Parathyroid adenoma (tissue), 2 donors: Measurements from ENCODE around the gene ZNF428.

Experiments
- H2AFZ ChIP-seq: fragments of 300-600 bp; sonication (generic); one replicate; pipeline ENCODE4 v1.7.0; 2017; ENCODE audit warnings: antibody characterized with exemption, mild to moderate bottlenecking
- H3K27ac ChIP-seq: fragments of 300-600 bp; sonication (generic); one replicate; pipeline ENCODE4 v1.7.0; 2017
- H3K27me3 ChIP-seq: fragments of 300-600 bp; sonication (generic); one replicate; pipeline ENCODE4 v1.7.0; 2017; ENCODE audit warnings: low read length; ENCODE audit not compliant: control insufficient read depth, insufficient read depth
- H3K36me3 ChIP-seq: fragments of 300-600 bp; sonication (generic); one replicate; pipeline ENCODE4 v1.7.0; 2017; ENCODE audit warnings: low read length; ENCODE audit not compliant: control insufficient read depth, insufficient read depth
- H3K4me1 ChIP-seq: fragments of 300-600 bp; sonication (generic); one replicate; pipeline ENCODE4 v1.7.0; 2017; ENCODE audit warnings: control low read depth
- H3K4me2 ChIP-seq: fragments of 300-600 bp; sonication (generic); one replicate; pipeline ENCODE4 v1.7.0; 2017; ENCODE audit warnings: low read length
- H3K4me3 ChIP-seq: fragments of 300-600 bp; sonication (generic); one replicate; pipeline ENCODE4 v1.7.0; 2017; ENCODE audit warnings: low read depth, low read length
- H3K79me2 ChIP-seq: fragments of 300-600 bp; sonication (generic); one replicate; pipeline ENCODE4 v1.7.0; 2017; ENCODE audit warnings: control low read depth
- H3K9ac ChIP-seq: fragments of 300-600 bp; sonication (generic); one replicate; pipeline ENCODE4 v1.7.0; 2017; ENCODE audit warnings: mild to moderate bottlenecking
- H3K9me3 ChIP-seq: fragments of 300-600 bp; sonication (generic); one replicate; pipeline ENCODE4 v1.7.0; 2017; ENCODE audit warnings: low read length; ENCODE audit not compliant: control insufficient read depth
- TF ChIP-seq, protein P1 (sequence below): fragments of 300-600 bp; sonication (generic); IDR thresholded peaks from one replicate; pipeline ENCODE4 v1.7.0; 2017; ENCODE audit warnings: antibody characterized with exemption, mild to moderate bottlenecking
- donor health status: primary hyperparathyroidism.

ZNF428 gene

DNA sequence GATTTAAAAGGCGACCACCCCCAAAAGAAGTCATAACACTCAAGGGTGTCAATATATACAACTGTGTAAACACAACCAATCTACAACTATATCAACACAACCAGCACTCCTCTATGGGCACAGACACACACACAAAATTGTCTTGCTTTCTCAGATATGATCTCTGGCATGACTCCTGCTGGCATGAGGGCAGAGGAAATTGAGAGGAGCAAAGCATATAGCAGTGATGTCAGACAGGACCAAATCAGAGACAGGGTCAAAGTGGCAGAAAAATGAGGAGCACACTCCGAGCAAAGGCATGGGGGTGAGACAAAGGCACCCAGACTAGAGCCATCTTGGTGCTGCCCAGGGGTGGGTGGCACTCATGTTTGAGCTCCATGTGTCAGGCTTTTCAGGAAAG, 33.1 kb downstream of the ZNF428 start:
- Histone ChIP-seq H3K27me3 (no peaks in the 10 kb centered on the region), H2AFZ (no peak overlapping the region), H3K9me3 (no peaks in the 10 kb centered on the region), H3K4me2 (no peak overlapping the region), H3K79me2 (no peaks in the 10 kb centered on the region), H3K27ac (peak overlapping the region; percentile 17), H3K36me3 (no peaks in the 10 kb centered on the region), H3K4me1 (peaks cover 17% of the 10 kb centered on the region), H3K4me3 (no peak overlapping the region), H3K9ac (no peak overlapping the region)
- TF ChIP-seq, protein P1, sequence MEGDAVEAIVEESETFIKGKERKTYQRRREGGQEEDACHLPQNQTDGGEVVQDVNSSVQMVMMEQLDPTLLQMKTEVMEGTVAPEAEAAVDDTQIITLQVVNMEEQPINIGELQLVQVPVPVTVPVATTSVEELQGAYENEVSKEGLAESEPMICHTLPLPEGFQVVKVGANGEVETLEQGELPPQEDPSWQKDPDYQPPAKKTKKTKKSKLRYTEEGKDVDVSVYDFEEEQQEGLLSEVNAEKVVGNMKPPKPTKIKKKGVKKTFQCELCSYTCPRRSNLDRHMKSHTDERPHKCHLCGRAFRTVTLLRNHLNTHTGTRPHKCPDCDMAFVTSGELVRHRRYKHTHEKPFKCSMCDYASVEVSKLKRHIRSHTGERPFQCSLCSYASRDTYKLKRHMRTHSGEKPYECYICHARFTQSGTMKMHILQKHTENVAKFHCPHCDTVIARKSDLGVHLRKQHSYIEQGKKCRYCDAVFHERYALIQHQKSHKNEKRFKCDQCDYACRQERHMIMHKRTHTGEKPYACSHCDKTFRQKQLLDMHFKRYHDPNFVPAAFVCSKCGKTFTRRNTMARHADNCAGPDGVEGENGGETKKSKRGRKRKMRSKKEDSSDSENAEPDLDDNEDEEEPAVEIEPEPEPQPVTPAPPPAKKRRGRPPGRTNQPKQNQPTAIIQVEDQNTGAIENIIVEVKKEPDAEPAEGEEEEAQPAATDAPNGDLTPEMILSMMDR: no peak

- H3K36me3 ChIP-seq: no peaks in the 10 kb centered on the region
- H3K4me1 ChIP-seq: peaks cover 17% of the 10 kb centered on the region
- no peak overlapping the region for H3K27ac ChIP-seq
- H3K9me3 ChIP-seq: no peaks in the 10 kb centered on the region
- TF ChIP-seq, protein P1: no peak
- H3K79me2 ChIP-seq: no peaks in the 10 kb centered on the region
- H2AFZ ChIP-seq: no peak overlapping the region
- H3K9ac ChIP-seq: no peak overlapping the region
- H3K27me3 ChIP-seq: no peaks in the 10 kb centered on the region
- H3K4me3 ChIP-seq: no peak overlapping the region
- no peak overlapping the region for H3K4me2 ChIP-seq
Observed at GRCh38 chr19:43584484-43584883, 34.9 kb downstream of the ZNF428 start.

GRCh38 chr19:43582495-43582894, 36.9 kb downstream of the ZNF428 start:
- H3K4me2 ChIP-seq: no peak overlapping the region
- H2AFZ ChIP-seq: no peak overlapping the region
- H3K4me3 ChIP-seq: no peak overlapping the region
- H3K9me3 ChIP-seq: no peaks in the 10 kb centered on the region
- TF ChIP-seq, protein P1: no peak
- H3K36me3 ChIP-seq: no peaks in the 10 kb centered on the region
- peaks cover 17% of the 10 kb centered on the region for H3K4me1 ChIP-seq
- no peaks in the 10 kb centered on the region for H3K79me2 ChIP-seq
- no peaks in the 10 kb centered on the region for H3K27me3 ChIP-seq
- H3K9ac ChIP-seq: no peak overlapping the region
- no peak overlapping the region for H3K27ac ChIP-seq

GRCh38 chr19:43581467-43581866, 38.0 kb downstream of the ZNF428 start:
- no peaks in the 10 kb centered on the region for H3K27me3 ChIP-seq
- no peak overlapping the region for H3K27ac ChIP-seq
- no peaks in the 10 kb centered on the region for H3K9me3 ChIP-seq
- TF ChIP-seq, protein P1: no peak
- no peaks in the 10 kb centered on the region for H3K36me3 ChIP-seq
- no peak overlapping the region for H3K4me3 ChIP-seq
- H3K79me2 ChIP-seq: no peaks in the 10 kb centered on the region
- peaks cover 11% of the 10 kb centered on the region for H3K4me1 ChIP-seq
- no peak overlapping the region for H2AFZ ChIP-seq
- H3K9ac ChIP-seq: no peak overlapping the region
- H3K4me2 ChIP-seq: no peak overlapping the region

DNA sequence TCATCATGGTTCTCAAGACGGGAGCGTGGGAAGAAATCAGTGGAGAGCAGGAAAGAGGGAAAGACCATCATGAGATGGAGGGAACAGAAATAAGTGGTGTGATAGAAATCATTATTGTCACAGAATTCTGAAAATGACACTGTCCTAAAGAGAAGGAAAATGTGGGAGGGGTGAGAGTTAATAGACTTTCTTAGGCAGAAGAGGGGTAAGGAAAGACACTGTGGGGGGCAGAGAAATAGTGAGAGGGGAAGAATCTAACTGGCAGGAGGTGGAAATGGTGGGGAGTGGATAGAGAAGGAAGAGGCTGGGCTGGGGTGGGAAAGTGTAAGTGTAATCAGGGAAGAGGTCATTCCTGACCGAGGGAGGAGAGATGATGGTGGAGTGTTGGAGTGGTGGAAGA, 40.6 kb downstream of the ZNF428 start:
- H3K9ac ChIP-seq: no peak overlapping the region
- no peak overlapping the region for H3K27ac ChIP-seq
- H3K4me2 ChIP-seq: no peak overlapping the region
- no peak overlapping the region for H3K4me3 ChIP-seq
- TF ChIP-seq, protein P1: no peak
- no peak overlapping the region for H2AFZ ChIP-seq
- no peaks in the 10 kb centered on the region for H3K36me3 ChIP-seq
- no peaks in the 10 kb centered on the region for H3K27me3 ChIP-seq
- H3K79me2 ChIP-seq: peaks cover under 1% of the 10 kb centered on the region
- no peaks in the 10 kb centered on the region for H3K4me1 ChIP-seq
- H3K9me3 ChIP-seq: no peaks in the 10 kb centered on the region
